MCF 10A (cell line): ENCODE measurements around the gene PMEPA1. TPM values are rescaled to one million over a fixed set of nuclear protein-coding genes. Genes with fewer than 3 reads are reported as not detected.

Experiments
- BruUV-seq: library from RNA; stranded (reverse); fragments of 400-500 nt; replicated peaks from 2 replicates; lab custom pipeline; 2021; lab: Mats Ljungman, UMichigan
- CTCF ChIA-PET: fragments of 300-600 bp; sonication (Branson Sonifier 250); formaldehyde crosslinking; extraction: SDS; loops from one replicate; lab custom pipeline; 2021; ENCODE audit warnings: antibody characterized with exemption, inconsistent platforms; lab: Yijun Ruan, JAX
- POLR2A ChIA-PET: fragments of 300-600, 350-650 bp; sonication (Branson Sonifier 250); formaldehyde crosslinking; extraction: SDS; loops from one replicate; lab custom pipeline; 2020; ENCODE audit warnings: antibody characterized with exemption, inconsistent platforms; lab: Yijun Ruan, JAX
- DNase-seq: peaks from one replicate; pipeline ENCODE4 v3.0.0-alpha.2; 2018; ENCODE audit not compliant: unreplicated experiment
- H3K27ac Mint-ChIP-seq: one replicate; pipeline ENCODE4 v1.8.0; 2022; ENCODE audit warnings: mild to moderate bottlenecking, low read depth, mixed read lengths; ENCODE audit not compliant: unreplicated experiment
- H3K27me3 Mint-ChIP-seq: one replicate; pipeline ENCODE4 v1.8.0; 2022; ENCODE audit warnings: mixed read lengths; ENCODE audit not compliant: insufficient read depth, unreplicated experiment
- H3K36me3 Mint-ChIP-seq: one replicate; pipeline ENCODE4 v1.8.0; 2022; ENCODE audit warnings: mild to moderate bottlenecking, moderate library complexity, mixed read lengths; ENCODE audit not compliant: insufficient read depth, unreplicated experiment
- H3K4me1 Mint-ChIP-seq: one replicate; pipeline ENCODE4 v1.8.0; 2022; ENCODE audit warnings: mixed read lengths; ENCODE audit not compliant: insufficient read depth, unreplicated experiment
- H3K4me3 Mint-ChIP-seq: one replicate; pipeline ENCODE4 v1.8.0; 2022; ENCODE audit warnings: mild to moderate bottlenecking, moderate library complexity, mixed read lengths; ENCODE audit not compliant: unreplicated experiment
- H3K9me3 Mint-ChIP-seq: one replicate; pipeline ENCODE4 v1.8.0; 2022; ENCODE audit warnings: mixed read lengths; ENCODE audit not compliant: unreplicated experiment
- intact Hi-C: fragments of 100-400 bp; cut with micrococcal nuclease; formaldehyde crosslinking; loops from 2 replicates; pipeline ENCODE4 v1.14.1; 2022
- total RNA-seq: library from RNA; stranded (reverse); gene quantifications from 2 replicates; pipeline ENCODE4 v1.2.3, GENCODE V29; 2022
- TF ChIP-seq, protein P1 (sequence below): fragments of 200-600 bp; IDR thresholded peaks from one replicate; pipeline ENCODE4 v1.8.0; 2022; ENCODE audit warnings: antibody characterized with exemption, mild to moderate bottlenecking; ENCODE audit not compliant: unreplicated experiment

The PMEPA1 gene
- total RNA-seq, 1 experiment from 2014 or later = 68.5 TPM

GRCh38 chr20:57654363-57654997 is 55.3 kb downstream of the PMEPA1 start:
- H3K4me1 Mint-ChIP-seq = peaks cover 13% of the 10 kb centered on the region
- H3K9me3 Mint-ChIP-seq = no peaks in the 10 kb centered on the region
- TF ChIP-seq, protein P1, sequence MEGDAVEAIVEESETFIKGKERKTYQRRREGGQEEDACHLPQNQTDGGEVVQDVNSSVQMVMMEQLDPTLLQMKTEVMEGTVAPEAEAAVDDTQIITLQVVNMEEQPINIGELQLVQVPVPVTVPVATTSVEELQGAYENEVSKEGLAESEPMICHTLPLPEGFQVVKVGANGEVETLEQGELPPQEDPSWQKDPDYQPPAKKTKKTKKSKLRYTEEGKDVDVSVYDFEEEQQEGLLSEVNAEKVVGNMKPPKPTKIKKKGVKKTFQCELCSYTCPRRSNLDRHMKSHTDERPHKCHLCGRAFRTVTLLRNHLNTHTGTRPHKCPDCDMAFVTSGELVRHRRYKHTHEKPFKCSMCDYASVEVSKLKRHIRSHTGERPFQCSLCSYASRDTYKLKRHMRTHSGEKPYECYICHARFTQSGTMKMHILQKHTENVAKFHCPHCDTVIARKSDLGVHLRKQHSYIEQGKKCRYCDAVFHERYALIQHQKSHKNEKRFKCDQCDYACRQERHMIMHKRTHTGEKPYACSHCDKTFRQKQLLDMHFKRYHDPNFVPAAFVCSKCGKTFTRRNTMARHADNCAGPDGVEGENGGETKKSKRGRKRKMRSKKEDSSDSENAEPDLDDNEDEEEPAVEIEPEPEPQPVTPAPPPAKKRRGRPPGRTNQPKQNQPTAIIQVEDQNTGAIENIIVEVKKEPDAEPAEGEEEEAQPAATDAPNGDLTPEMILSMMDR = peak; percentile 88
- peaks cover 40% of the 10 kb centered on the region for H3K36me3 Mint-ChIP-seq
- no TSS peak for BruUV-seq
- H3K27ac Mint-ChIP-seq = no peak overlapping the region
- POLR2A ChIA-PET = interaction anchor here (0.7 to 1.8 kb wide), 2 partner anchors 53 to 503 kb away, joined by 3 to 5 read pairs; no protein-coding TSS in a partner anchor
- DNase-seq = peak; percentile 56
- H3K27me3 Mint-ChIP-seq = no peaks in the 10 kb centered on the region
- CTCF ChIA-PET = interaction anchor here (0.5 to 6.4 kb wide), 67 partner anchors 12 to 638 kb away, joined by 3 to 85 read pairs (median 4); partner anchors contain the start of gene ZBP1
- intact Hi-C loops = loop anchor here (1.0 kb wide), 2 partner anchors 433 to 525 kb away; no protein-coding TSS in a partner anchor
- H3K4me3 Mint-ChIP-seq = no peak overlapping the region

DNA sequence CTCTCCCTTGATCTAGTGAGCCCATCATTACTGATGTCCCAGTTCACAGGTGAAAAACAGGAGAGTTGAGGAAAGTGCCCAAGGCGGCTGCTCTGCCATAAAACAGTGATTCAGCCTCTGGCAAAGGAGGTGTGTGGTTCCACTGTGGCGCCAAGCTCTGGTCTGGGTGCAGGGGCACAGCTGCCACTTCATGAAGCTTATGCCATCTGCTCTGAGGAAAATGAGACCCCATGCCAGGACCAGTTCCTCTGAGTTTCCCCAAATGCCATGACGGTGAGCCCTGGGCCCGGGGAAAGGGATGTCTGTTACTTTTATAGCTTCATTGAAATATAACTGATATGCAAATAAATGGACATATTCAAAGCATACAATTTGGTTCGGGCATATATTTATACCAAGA is 55.9 kb downstream of the PMEPA1 start:
- H3K9me3 Mint-ChIP-seq = no peaks in the 10 kb centered on the region
- no peak overlapping the region for H3K4me3 Mint-ChIP-seq
- TF ChIP-seq, protein P1 = no peak
- BruUV-seq = no TSS peak
- intact Hi-C loops = loop anchor here (1.0 kb wide), 2 partner anchors 433 to 525 kb away; no protein-coding TSS in a partner anchor
- H3K4me1 Mint-ChIP-seq = peaks cover 13% of the 10 kb centered on the region
- H3K36me3 Mint-ChIP-seq = peaks cover 40% of the 10 kb centered on the region
- ChIA-PET POLR2A (interaction anchor here (0.7 to 1.8 kb wide), 4 partner anchors 53 to 528 kb away, joined by 3 to 5 read pairs (median 3); no protein-coding TSS in a partner anchor), CTCF (interaction anchor here (0.6 to 6.4 kb wide), 58 partner anchors 11 to 563 kb away, joined by 3 to 85 read pairs (median 5); partner anchors contain the start of gene ZBP1)
- no peak for DNase-seq
- no peaks in the 10 kb centered on the region for H3K27me3 Mint-ChIP-seq
- H3K27ac Mint-ChIP-seq = no peak overlapping the region

DNA sequence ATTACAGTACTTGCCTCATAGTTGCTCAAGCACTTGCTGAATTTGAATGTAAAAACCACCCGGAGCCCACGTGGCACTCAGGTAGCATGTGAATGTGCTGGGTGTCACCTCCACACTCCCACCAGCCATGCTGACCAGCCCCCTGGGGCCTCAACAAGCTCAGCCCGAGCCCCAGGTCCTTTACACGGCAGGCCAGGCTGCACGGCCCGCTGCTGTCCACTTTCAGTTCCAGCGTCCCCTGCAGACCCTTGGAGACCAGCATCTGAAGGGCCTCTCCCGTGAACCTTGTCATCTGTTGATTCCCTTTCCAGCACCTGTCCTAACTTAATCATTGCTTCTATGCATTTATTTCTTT is 56.3 kb downstream of the PMEPA1 start:
- Mint-ChIP-seq H3K9me3 (no peaks in the 10 kb centered on the region), H3K36me3 (peaks cover 40% of the 10 kb centered on the region), H3K4me1 (peaks cover 13% of the 10 kb centered on the region), H3K27ac (no peak overlapping the region), H3K27me3 (no peaks in the 10 kb centered on the region), H3K4me3 (no peak overlapping the region)
- POLR2A ChIA-PET = interaction anchor here (0.8 to 1.8 kb wide), 4 partner anchors 40 to 529 kb away, joined by 3 to 5 read pairs (median 3); no protein-coding TSS in a partner anchor
- no peak for DNase-seq
- CTCF ChIA-PET = interaction anchor here (0.6 to 6.4 kb wide), 57 partner anchors 11 to 563 kb away, joined by 3 to 85 read pairs (median 4); partner anchors contain the start of gene ZBP1
- intact Hi-C loops = no loop called here
- BruUV-seq = no TSS peak
- TF ChIP-seq, protein P1 = no peak
